DOHH2 (cell line): ENCODE results near the gene XRCC6.
"Not testable (repeated sequence)": the region's sequence is repeated elsewhere in the genome, so short reads cannot be mapped to it uniquely, and the experiment has no call there.

Source experiments
- CTCF ChIP-seq: fragments of 200-600 bp; sonication (generic); IDR thresholded peaks from one replicate; pipeline ENCODE4 v1.5.1; 2014; ENCODE audit warnings: antibody characterized with exemption, mild to moderate bottlenecking, low read depth, low read length; ENCODE audit not compliant: poor library complexity, severe bottlenecking
- EZH2phosphoT487 ChIP-seq: fragments of 200-600 bp; sonication (generic); IDR thresholded peaks from 2 replicates; pipeline ENCODE4 v1.6.1; 2017; ENCODE audit warnings: borderline replicate concordance, mild to moderate bottlenecking, antibody characterized with exemption, low read length, moderate library complexity, mixed read lengths

GRCh38 chr22:41634610-41635009 lies 13.5 kb downstream of the XRCC6 start:
- not testable (repeated sequence) for TF ChIP-seq CTCF, EZH2phosphoT487
